ENCODE data around the gene PLSCR1.

Gene PLSCR1

GRCh38 chr3:146473726-146474125 is 70.7 kb downstream of the PLSCR1 start:
- DNase-seq (ENCODE audit: low read depth in 2 of 2), result no peak

GRCh38 chr3:146472611-146473010 is 71.8 kb downstream of the PLSCR1 start:
- no peak for DNase-seq (ENCODE audit: low read depth in 2 of 2)

GRCh38 chr3:146471012-146471411 is 73.4 kb downstream of the PLSCR1 start:
- no peak for DNase-seq (ENCODE audit: low read depth in 2 of 2)

- DNase-seq (ENCODE audit: low read depth in 2 of 2), result no peak
These were observed 73.9 kb downstream of the PLSCR1 start for GRCh38 chr3:146470425-146470990.

DNA sequence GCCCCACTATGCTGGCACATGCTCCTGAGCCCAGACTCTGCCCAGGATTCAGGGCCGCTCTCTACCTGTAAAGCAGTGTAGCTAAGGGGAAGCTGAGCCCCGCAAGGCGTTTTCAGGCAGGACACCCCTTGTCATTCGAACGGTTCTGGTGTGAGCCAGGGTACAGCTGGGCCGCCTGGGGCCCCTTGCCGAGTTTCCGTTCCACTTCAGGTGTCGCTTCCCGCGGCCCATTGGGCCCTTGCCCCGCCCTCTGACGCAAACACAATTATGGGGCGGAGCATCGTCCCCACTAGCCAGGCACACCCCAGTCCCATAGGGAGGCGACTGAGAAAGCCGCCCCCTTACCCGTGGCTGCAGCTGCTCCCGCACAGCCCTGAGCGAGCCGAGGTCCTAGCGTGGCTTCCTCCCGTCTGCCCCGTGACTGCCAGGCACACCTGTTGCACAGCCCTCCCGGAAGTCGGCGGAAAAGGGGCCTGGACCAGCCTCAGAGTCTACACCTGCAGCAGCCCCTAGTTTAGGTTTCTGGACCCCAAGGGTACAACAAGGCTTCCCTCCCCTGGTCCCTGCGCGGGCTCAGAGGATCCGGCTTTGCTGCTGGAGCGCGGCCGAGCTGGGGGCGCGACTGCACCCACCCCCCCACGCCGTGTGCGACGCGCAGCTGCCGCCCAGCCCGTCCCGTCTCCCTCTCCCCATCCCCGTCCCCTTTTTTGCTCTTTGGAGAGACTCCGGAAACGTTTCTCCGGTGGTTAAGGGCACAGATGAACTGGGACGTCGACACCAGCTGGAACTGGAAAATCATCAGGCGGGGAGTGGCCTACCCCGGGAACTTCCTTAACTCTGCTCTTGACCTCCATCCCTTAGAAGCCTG is 75.0 kb downstream of the PLSCR1 start, which contains the start of gene PLSCR2:
PLSCR2 (minus strand) TSS at position 412 of the 868 bp plus-strand sequence. CDS start 9,657 bp downstream, outside the sequence.
- peak; percentile 49 to 56 for DNase-seq (ENCODE audit: low read depth in 2 of 2)

DNA sequence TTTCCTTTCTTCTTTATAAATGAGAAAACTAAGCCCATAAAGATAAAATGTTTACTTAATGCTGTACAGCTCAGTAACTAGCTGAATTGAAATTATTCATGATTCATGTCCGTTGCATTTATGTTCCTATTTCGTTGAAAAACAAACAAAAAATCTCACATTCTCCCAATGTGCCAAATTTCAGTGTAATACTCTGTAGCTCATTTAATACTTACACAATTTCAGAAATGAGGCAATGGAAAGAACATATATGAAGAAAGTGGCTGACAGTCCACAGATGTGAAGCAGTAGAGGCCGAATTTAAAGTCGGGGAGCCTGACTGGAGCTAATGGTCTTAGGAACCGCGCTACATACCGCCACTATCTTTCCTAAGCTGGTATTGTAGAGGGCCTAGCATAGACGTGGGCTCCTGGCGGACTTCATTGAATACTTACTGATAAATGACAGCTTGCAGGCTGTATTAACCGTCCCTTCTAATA is 75.7 kb downstream of the PLSCR1 start:
- DNase-seq (ENCODE audit: low read depth in 2 of 2), result no peak

GRCh38 chr3:146468234-146468633 is 76.2 kb downstream of the PLSCR1 start:
- no peak for DNase-seq (ENCODE audit: low read depth in 2 of 2)

GRCh38 chr3:146466604-146467003 is 77.8 kb downstream of the PLSCR1 start:
- DNase-seq (ENCODE audit: low read depth in 2 of 2), result no peak

GRCh38 chr3:146465693-146466465 is 78.5 kb downstream of the PLSCR1 start:
- DNase-seq (ENCODE audit: low read depth in 2 of 2), result no peak
